H1 (cell line): ENCODE results near the gene HSF5. TPM values are rescaled to one million over a fixed set of nuclear protein-coding genes. Genes with fewer than 3 reads are reported as not detected.

Experiments used
- CTCF ChIA-PET: fragments of 300-600 bp; sonication (Branson Sonifier 250); formaldehyde crosslinking; loops from one replicate; lab custom pipeline; 2021; ENCODE audit not compliant: partially characterized antibody; lab: Charles Lee
- POLR2A ChIA-PET: fragments of 300-600 bp; sonication (Branson Sonifier 250); formaldehyde crosslinking; loops from one replicate; lab custom pipeline; 2021; ENCODE audit warnings: inconsistent platforms; ENCODE audit not compliant: partially characterized antibody; lab: Charles Lee
- DNase-seq, 2 experiments: peaks; one replicate each; pipeline versions ENCODE4 v3.0.0 to v3.0.0-alpha.2; 2010 to 2022; ENCODE audit warnings: low spot score in 2 of 2, low read depth in 1 of 2, mixed read lengths in 1 of 2
- FAIRE-seq: peaks from 2 replicates; lab custom pipeline; 2011; peaks lifted over from hg19 to GRCh38; lab: Jason Lieb, UNC
- H2AFZ ChIP-seq: 2 replicates; pipeline ENCODE4 v1.8.1; 2012; ENCODE audit warnings: low read length, inconsistent platforms
- H2AK5ac ChIP-seq: 2 replicates; pipeline ENCODE4 v1.6.1; 2013; ENCODE audit warnings: low read depth, low read length
- H2BK120ac ChIP-seq: replicated peaks from 2 replicates; pipeline ENCODE3; 2013; ENCODE audit warnings: low read depth, low read length, inconsistent platforms
- H2BK12ac ChIP-seq: 2 replicates; pipeline ENCODE4 v1.6.1; 2013; ENCODE audit warnings: low read depth, low read length
- H2BK15ac ChIP-seq: 2 replicates; pipeline ENCODE4 v1.6.1; 2013; ENCODE audit warnings: low read length
- H2BK20ac ChIP-seq: 2 replicates; pipeline ENCODE4 v1.6.1; 2013; ENCODE audit warnings: low read length
- H2BK5ac ChIP-seq: 2 replicates; pipeline ENCODE4 v1.6.1; 2013; ENCODE audit warnings: low read depth, low read length
- H3K14ac ChIP-seq: 2 replicates; pipeline ENCODE4 v1.6.1; 2013; ENCODE audit warnings: inconsistent platforms; ENCODE audit not compliant: insufficient read length
- H3K18ac ChIP-seq: 2 replicates; pipeline ENCODE4 v1.6.1; 2013; ENCODE audit warnings: low read length; ENCODE audit errors: extremely low read depth
- H3K23ac ChIP-seq: 2 replicates; pipeline ENCODE4 v1.6.1; 2013; ENCODE audit warnings: inconsistent platforms; ENCODE audit not compliant: insufficient read length
- H3K23me2 ChIP-seq: 2 replicates; pipeline ENCODE4 v1.6.1; 2013; ENCODE audit warnings: low read depth, low read length
- H3K27ac ChIP-seq: 2 replicates; pipeline ENCODE4 v1.6.1; 2011; ENCODE audit warnings: low read depth, low read length, inconsistent platforms
- H3K27me3 ChIP-seq, 4 experiments: replicated peaks in 1 of 4; 1 replicate in 1 of 4; 2 replicates in 3 of 4; pipeline versions ENCODE4 v1.6.1 to v1.8.1; 2011 to 2013; ENCODE audit warnings: low read length in 3 of 4, mild to moderate bottlenecking in 3 of 4, inconsistent platforms in 2 of 4, mixed read lengths in 2 of 4, moderate library complexity in 1 of 4; ENCODE audit not compliant: control insufficient read depth in 3 of 4, insufficient read depth in 3 of 4; ENCODE audit errors: extremely low read depth in 1 of 4
- H3K36me3 ChIP-seq, 4 experiments: 2 replicates each; pipeline versions ENCODE4 v1.6.1 to v1.8.1; 2011 to 2013; ENCODE audit warnings: mild to moderate bottlenecking in 4 of 4, low read length in 3 of 4, moderate library complexity in 2 of 4, control low read depth in 1 of 4, inconsistent platforms in 1 of 4; ENCODE audit not compliant: insufficient read depth in 4 of 4, control insufficient read depth in 2 of 4
- H3K4ac ChIP-seq: replicated peaks from 2 replicates; pipeline ENCODE3; 2013; ENCODE audit warnings: low read length, low read depth, mixed read lengths, inconsistent platforms; ENCODE audit not compliant: insufficient read length
- H3K4me1 ChIP-seq, 4 experiments: replicated peaks in 1 of 4; 1 replicate in 1 of 4; 2 replicates in 3 of 4; pipeline versions ENCODE4 v1.6.1 to v1.8.1; 2011 to 2013; ENCODE audit warnings: low read length in 3 of 4, inconsistent platforms in 2 of 4, mixed read lengths in 1 of 4; ENCODE audit not compliant: insufficient read depth in 4 of 4, control insufficient read depth in 3 of 4
- H3K4me2 ChIP-seq, 2 experiments: 2 replicates each; pipeline versions ENCODE4 v1.6.1 to v1.8.1; 2011 to 2013; ENCODE audit warnings: low read depth in 2 of 2, low read length in 2 of 2, control low read depth in 1 of 2, inconsistent platforms in 1 of 2, mild to moderate bottlenecking in 1 of 2; ENCODE audit not compliant: insufficient read depth in 1 of 2
- H3K4me3 ChIP-seq, 4 experiments: fragments of 200-600, 300-600 bp in 1 of 4; sonication (generic), shearing (Covaris generic), sonication (Bioruptor Twin) in 1 of 4; 2 replicates each; pipeline versions ENCODE4 v1.5.1 to v1.8.1; 2011 to 2016; ENCODE audit warnings: low read length in 4 of 4, low read depth in 3 of 4, control low read depth in 2 of 4, inconsistent platforms in 2 of 4, mild to moderate bottlenecking in 2 of 4, mixed read lengths in 1 of 4, moderate library complexity in 1 of 4; ENCODE audit not compliant: insufficient read depth in 2 of 4; ENCODE audit errors: extremely low read depth in 1 of 4
- H3K56ac ChIP-seq: replicated peaks from 2 replicates; pipeline ENCODE3; 2013; ENCODE audit warnings: low read depth, mild to moderate bottlenecking, mixed read lengths, low read length, inconsistent platforms; ENCODE audit not compliant: insufficient read length
- H3K79me1 ChIP-seq: 2 replicates; pipeline ENCODE4 v1.6.1; 2013; ENCODE audit warnings: low read depth, low read length, control low read depth
- H3K79me2 ChIP-seq, 2 experiments: 2 replicates each; pipeline versions ENCODE4 v1.6.1 to v1.8.1; 2012 to 2013; ENCODE audit warnings: low read length in 2 of 2, mild to moderate bottlenecking in 2 of 2, inconsistent platforms in 1 of 2; ENCODE audit not compliant: insufficient read depth in 2 of 2, control insufficient read depth in 1 of 2
- H3K9ac ChIP-seq, 4 experiments: replicated peaks in 1 of 4; 1 replicate in 1 of 4; 2 replicates in 3 of 4; pipeline versions ENCODE4 v1.6.1 to v1.8.1; 2011 to 2013; ENCODE audit warnings: low read depth in 3 of 4, low read length in 3 of 4, control low read depth in 2 of 4, mild to moderate bottlenecking in 2 of 4, moderate library complexity in 2 of 4, inconsistent platforms in 1 of 4; ENCODE audit errors: extremely low read depth in 1 of 4
- H3K9me3 ChIP-seq, 2 experiments: 2 replicates each; pipeline versions ENCODE4 v1.6.1 to v1.8.1; 2012 to 2013; ENCODE audit warnings: mild to moderate bottlenecking in 2 of 2, moderate library complexity in 2 of 2, control low read depth in 1 of 2, inconsistent platforms in 1 of 2, low read depth in 1 of 2, low read length in 1 of 2, mixed read lengths in 1 of 2; ENCODE audit not compliant: insufficient read depth in 2 of 2
- H4K20me1 ChIP-seq, 2 experiments: replicated peaks in 1 of 2; 2 replicates each; pipeline versions ENCODE3 to v1.8.1; 2011 to 2013; ENCODE audit warnings: inconsistent platforms in 2 of 2, low read length in 2 of 2, mild to moderate bottlenecking in 1 of 2; ENCODE audit not compliant: insufficient read depth in 2 of 2, control insufficient read depth in 1 of 2
- H4K5ac ChIP-seq: 2 replicates; pipeline ENCODE4 v1.6.1; 2013; ENCODE audit warnings: low read length, low read depth, mixed read lengths, inconsistent platforms; ENCODE audit not compliant: insufficient read length
- H4K8ac ChIP-seq: 2 replicates; pipeline ENCODE4 v1.8.0; 2013; ENCODE audit warnings: mild to moderate bottlenecking, moderate library complexity, low read length, inconsistent platforms; ENCODE audit not compliant: insufficient read depth; ENCODE audit errors: extremely low read depth
- H4K91ac ChIP-seq: replicated peaks from 2 replicates; pipeline ENCODE3; 2013; ENCODE audit warnings: low read length, mixed read lengths, inconsistent platforms; ENCODE audit not compliant: insufficient read length
- JUN ChIP-seq: IDR thresholded peaks from 2 replicates; pipeline ENCODE4 v1.6.1; 2011; ENCODE audit warnings: low read depth, mild to moderate bottlenecking, improper control_type of control experiment, low read length
- POLR2AphosphoS5 ChIP-seq: IDR thresholded peaks from 2 replicates; pipeline ENCODE4 v1.6.1; 2011; ENCODE audit warnings: low read depth, low read length
- TAF7 ChIP-seq: optimal IDR thresholded peaks from 2 replicates; pipeline ENCODE3; 2011; ENCODE audit warnings: low read depth, mild to moderate bottlenecking, inconsistent platforms, low read length, moderate library complexity, borderline replicate concordance
- WGBS, 2 experiments: shearing (Covaris generic) in 1 of 2; methylation state at CpG; one replicate each; pipeline versions ENCODE4 v1.1.6 to v1.1.7; 2013 to 2015; ENCODE audit warnings: low lambda C conversion rate in 2 of 2, mixed read lengths in 2 of 2, inconsistent platforms in 1 of 2, low coverage in 1 of 2, missing lambda C conversion rate in 1 of 2; ENCODE audit not compliant: insufficient replicate concordance in 2 of 2, insufficient coverage in 1 of 2, insufficient read length in 1 of 2; ENCODE audit errors: extremely low coverage in 1 of 2, missing lambda C conversion rate in 1 of 2; 5-methylcytosine and 5-hydroxymethylcytosine counted together
- polyA plus RNA-seq, 7 experiments: library from polyadenylated mRNA; depleted of rRNA in 3 of 7; stranded (reverse) in 5 of 7; unstranded in 2 of 7; fragments of >200 nt in 5 of 7; fragments of 200-250 nt in 2 of 7; gene quantifications; 1 replicate in 5 of 7; 2 replicates in 1 of 7; 4 replicates in 1 of 7; pipeline versions ENCODE4 v1.2.1 to v1.2.3, GENCODE V29; 2011 to 2013; ENCODE audit warnings: missing spikeins in 2 of 7, mixed read lengths in 2 of 7
- total RNA-seq: library from RNA; stranded (reverse); fragmentation: NEBNext Ultra II Directional; extraction: Animal tissue kit (Norgen Biotek cat#: 25700); gene quantifications from 2 replicates; pipeline ENCODE4 v1.2.1, GENCODE V29; 2021

Gene HSF5
- total and polyA plus RNA-seq, 2 of the 8 experiments (the other 6 are each of a cell fraction or from before 2014, with no cell fraction given): not detected

DNA sequence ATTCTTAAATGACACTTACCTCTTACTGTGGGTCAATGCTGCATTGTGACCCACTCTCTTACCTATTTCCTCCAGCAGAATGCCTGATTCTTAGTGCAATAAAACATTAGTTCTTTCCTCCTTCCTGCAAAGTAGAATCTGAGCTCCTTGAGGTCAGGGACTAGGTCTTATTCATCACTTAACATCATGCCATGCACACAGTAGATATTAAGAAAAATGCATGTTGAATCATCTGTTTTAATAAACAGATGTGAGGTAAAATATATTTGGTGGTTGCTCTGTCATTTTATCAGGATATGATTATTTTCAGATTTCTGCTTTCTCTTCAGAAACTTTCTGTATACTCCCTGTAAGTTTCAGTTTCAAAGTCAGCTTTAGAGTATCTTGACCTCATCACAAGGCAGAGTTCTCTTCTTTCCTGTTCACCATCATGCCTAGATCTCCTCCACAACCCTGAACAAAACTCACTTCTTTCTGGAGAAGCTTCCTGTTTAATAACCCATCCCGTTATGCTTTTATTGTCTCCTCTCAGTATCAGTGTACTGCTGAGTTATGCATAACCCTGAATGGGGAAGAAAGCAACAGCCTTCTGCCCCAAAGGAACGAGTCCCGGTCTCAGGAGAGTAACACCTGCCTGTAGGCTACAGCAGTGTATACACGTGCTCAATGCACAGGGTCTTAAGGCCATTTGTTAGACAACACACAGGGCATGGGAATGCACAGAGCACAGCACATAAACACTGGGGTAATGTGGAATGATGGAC, 105.9 kb downstream of the HSF5 start:
- no peak overlapping the region for H4K5ac ChIP-seq
- no peak overlapping the region for H3K56ac ChIP-seq
- DNase-seq: peak in 1 of 2 experiments; percentile 28
- H2BK120ac ChIP-seq: no peak overlapping the region
- no peaks in the 10 kb centered on the region for H4K20me1 ChIP-seq
- H3K23ac ChIP-seq: no peak overlapping the region
- no peak overlapping the region for H2BK20ac ChIP-seq
- H3K23me2 ChIP-seq: no peaks in the 10 kb centered on the region
- H4K91ac ChIP-seq: no peak overlapping the region
- no peak overlapping the region for H2BK12ac ChIP-seq
- 90% methylated on average over 4 of the region's 4 CpGs; no CpG with 5 or more reads in 1 of the 2 experiments for WGBS, 2 experiments
- POLR2A ChIA-PET: interaction anchor here (1.5 kb wide), 1 partner anchor 30 kb away, joined by 7 read pairs; the partner anchor contains the start of gene SUPT4H1
- TF ChIP-seq JUN: no peak
- no peak for TF ChIP-seq TAF7
- TF ChIP-seq POLR2AphosphoS5: no peak
- H4K8ac ChIP-seq: no peak overlapping the region
- H3K36me3 ChIP-seq: no peaks in the 10 kb centered on the region
- no peak overlapping the region for H3K27ac ChIP-seq
- no peak overlapping the region for H2BK15ac ChIP-seq
- no peak overlapping the region; a peak in 1 of 7 replicates for H3K9ac ChIP-seq
- H3K4me2 ChIP-seq: no peak overlapping the region
- no peaks in the 10 kb centered on the region for H3K27me3 ChIP-seq
- H3K4me1 ChIP-seq: peaks cover 0 to 5% (median under 1%) of the 10 kb centered on the region in 4 experiments; a peak in 2 of 7 replicates
- no peaks in the 10 kb centered on the region for H3K79me1 ChIP-seq
- no peak overlapping the region for H3K4ac ChIP-seq
- H3K9me3 ChIP-seq: no peaks in the 10 kb centered on the region
- no peak overlapping the region for H3K18ac ChIP-seq
- no peak overlapping the region for H3K14ac ChIP-seq
- no peaks in the 10 kb centered on the region for H3K79me2 ChIP-seq
- CTCF ChIA-PET: interaction anchor here (0.8 to 3.1 kb wide), 7 partner anchors 10 to 78 kb away, joined by 3 to 13 read pairs (median 4); partner anchors contain the start of gene RNF43
- no peak overlapping the region for H2AK5ac ChIP-seq
- FAIRE-seq: no peak
- H2AFZ ChIP-seq: no peak overlapping the region
- no peak overlapping the region for H3K4me3 ChIP-seq
- H2BK5ac ChIP-seq: no peak overlapping the region
